ENCODE results near the gene NFKB2. TPM values are rescaled to one million over a fixed set of nuclear protein-coding genes. Genes with fewer than 3 reads are reported as not detected.

The NFKB2 gene
- total RNA-seq, 1 donor from 2014 or later = 6.8 TPM

DNA sequence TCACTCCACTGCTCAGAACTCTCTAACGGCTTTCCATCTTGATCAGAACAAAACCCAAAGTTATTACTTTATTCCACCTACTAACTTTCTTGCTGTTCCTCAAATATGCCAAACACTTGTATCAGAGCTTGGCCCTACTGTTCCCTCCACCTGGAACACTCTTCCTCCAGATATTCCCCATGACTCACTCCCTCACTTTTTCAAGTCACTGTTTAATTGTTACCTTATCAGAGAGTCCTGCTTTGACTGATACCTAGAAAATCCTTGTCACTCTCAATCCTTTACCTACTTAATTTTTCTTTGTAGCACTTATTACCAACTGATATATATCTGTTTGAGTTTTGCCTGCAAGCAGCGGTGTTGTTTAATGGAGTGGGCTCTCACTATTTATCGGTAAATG, 5.6 kb upstream of the NFKB2 start:
- H3K4me3 ChIP-seq (ENCODE audit: low read depth, low read length) = no peak overlapping the region
- FAIRE-seq = no peak
- TF ChIP-seq, protein P1, sequence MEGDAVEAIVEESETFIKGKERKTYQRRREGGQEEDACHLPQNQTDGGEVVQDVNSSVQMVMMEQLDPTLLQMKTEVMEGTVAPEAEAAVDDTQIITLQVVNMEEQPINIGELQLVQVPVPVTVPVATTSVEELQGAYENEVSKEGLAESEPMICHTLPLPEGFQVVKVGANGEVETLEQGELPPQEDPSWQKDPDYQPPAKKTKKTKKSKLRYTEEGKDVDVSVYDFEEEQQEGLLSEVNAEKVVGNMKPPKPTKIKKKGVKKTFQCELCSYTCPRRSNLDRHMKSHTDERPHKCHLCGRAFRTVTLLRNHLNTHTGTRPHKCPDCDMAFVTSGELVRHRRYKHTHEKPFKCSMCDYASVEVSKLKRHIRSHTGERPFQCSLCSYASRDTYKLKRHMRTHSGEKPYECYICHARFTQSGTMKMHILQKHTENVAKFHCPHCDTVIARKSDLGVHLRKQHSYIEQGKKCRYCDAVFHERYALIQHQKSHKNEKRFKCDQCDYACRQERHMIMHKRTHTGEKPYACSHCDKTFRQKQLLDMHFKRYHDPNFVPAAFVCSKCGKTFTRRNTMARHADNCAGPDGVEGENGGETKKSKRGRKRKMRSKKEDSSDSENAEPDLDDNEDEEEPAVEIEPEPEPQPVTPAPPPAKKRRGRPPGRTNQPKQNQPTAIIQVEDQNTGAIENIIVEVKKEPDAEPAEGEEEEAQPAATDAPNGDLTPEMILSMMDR (IDR thresholded peaks at IDR 0.05; ENCODE audit: insufficient read depth, low read length, severe bottlenecking) = no peak
- H3K36me3 ChIP-seq (ENCODE audit: control insufficient read depth, insufficient read depth, low read length) = no peaks in the 10 kb centered on the region
- DNase-seq (ENCODE audit: low read depth) = peak; percentile 41
- no peaks in the 10 kb centered on the region for H3K27me3 ChIP-seq (ENCODE audit: control insufficient read depth, insufficient read depth, low read length)

DNA sequence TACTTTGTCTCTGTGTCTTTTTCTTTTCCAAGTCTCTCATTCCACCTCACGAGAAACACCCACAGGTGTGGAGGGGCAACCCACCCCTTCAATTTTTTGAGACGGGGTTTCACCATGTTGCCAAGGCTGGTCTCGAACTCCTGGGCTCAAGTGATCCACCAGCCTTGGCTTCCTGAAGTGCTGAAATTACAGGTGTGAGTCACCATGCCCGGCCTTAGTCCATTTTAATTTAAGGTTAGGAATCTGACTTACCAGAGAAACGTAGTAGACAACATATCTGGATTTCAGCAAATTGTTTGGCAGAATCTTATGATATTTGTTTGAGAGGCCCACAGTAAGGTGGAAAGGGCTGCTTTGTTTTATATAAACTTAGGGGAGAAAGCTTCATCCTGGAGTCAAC, 3.2 kb upstream of the NFKB2 start:
- Histone ChIP-seq H3K27me3 (ENCODE audit: control insufficient read depth, insufficient read depth, low read length) (no peaks in the 10 kb centered on the region), H3K4me3 (ENCODE audit: low read depth, low read length) (no peak overlapping the region), H3K36me3 (ENCODE audit: control insufficient read depth, insufficient read depth, low read length) (peaks cover under 1% of the 10 kb centered on the region)
- TF ChIP-seq, protein P1 (IDR thresholded peaks at IDR 0.05; ENCODE audit: insufficient read depth, low read length, severe bottlenecking) = no peak
- no peak for DNase-seq (ENCODE audit: low read depth)
- FAIRE-seq = no peak

DNA sequence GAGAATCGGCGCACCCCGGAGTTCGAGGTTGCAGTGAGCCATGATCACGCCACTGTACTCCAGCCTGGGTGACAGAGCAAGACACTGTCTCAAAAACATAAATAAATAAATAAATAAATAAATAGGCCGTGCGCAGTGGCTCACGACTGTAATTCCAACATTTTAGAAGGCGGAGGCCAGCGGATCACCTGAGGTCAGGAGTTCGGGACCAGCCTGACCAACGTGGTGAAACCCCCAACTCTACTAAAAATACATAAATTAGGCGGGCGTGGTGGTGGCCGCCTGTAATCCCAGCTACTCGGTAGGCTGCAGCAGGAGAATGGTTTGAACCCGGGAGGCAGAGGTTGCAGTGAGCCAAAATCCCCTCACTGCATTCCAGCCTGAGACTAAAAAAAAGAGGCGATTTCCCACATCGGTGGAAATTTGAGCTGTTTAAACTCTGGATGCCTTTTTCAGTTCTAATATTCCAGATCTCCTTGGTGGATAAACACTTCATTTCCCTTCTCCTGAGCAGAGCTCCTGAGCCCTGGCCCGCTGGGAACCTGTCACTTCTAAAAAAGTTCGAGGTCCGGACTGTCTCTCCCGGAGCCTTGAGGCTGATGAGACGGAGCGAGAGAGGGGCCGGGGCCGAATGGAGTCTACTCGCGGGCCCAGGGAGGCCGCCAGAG, 2.0 kb upstream of the NFKB2 start:
- H3K27me3 ChIP-seq (ENCODE audit: control insufficient read depth, insufficient read depth, low read length) = no peaks in the 10 kb centered on the region
- H3K4me3 ChIP-seq (ENCODE audit: low read depth, low read length) = peak overlapping the region; percentile 52
- TF ChIP-seq, protein P1 (IDR thresholded peaks at IDR 0.05; ENCODE audit: insufficient read depth, low read length, severe bottlenecking) = no peak
- FAIRE-seq (no peak), DNase-seq (ENCODE audit: low read depth) (no peak)
- H3K36me3 ChIP-seq (ENCODE audit: control insufficient read depth, insufficient read depth, low read length) = peaks cover 9% of the 10 kb centered on the region

DNA sequence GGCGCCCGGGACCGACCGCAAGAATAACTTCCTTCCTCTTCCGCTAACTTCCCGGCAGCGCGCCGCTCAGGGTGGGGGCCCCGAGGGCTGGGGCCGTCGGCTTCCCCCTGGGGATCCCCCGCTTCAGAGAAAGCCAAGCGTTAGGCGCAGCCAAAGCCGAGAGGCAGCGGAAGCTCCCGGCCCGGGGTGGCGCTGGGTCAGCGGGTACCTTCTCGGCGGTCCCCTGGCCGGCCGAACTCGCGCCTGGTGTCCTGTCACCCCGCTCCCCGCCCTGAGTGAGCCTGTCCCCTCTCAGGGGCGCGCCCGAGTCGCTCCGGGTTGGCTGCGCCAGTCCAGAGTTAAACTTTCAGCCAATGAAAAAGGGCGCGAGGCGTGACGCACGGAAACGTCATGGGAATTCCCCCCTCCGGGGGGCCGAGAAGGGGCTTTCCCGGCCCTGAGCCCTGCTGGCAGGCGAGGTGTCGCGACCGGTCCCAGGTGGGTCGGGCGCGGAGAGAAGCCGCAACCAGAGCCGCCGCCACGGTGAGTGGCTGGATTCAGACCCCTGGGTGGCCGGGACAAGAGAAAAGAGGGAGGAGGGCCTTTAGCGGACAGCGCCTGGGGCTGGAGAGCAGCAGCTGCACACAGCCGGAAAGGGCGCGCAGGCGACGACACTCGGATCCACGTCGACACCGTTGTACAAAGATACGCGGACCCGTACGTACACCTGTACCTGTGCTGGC, 1.3 kb upstream of the NFKB2 start:
- H3K36me3 ChIP-seq (ENCODE audit: control insufficient read depth, insufficient read depth, low read length) = peaks cover 9% of the 10 kb centered on the region
- TF ChIP-seq, protein P1 (IDR thresholded peaks at IDR 0.05; ENCODE audit: insufficient read depth, low read length, severe bottlenecking) = peak; percentile 91
- no peaks in the 10 kb centered on the region for H3K27me3 ChIP-seq (ENCODE audit: control insufficient read depth, insufficient read depth, low read length)
- FAIRE-seq (no peak), DNase-seq (ENCODE audit: low read depth) (peak; percentile 84)
- peak overlapping the region; percentile 52 for H3K4me3 ChIP-seq (ENCODE audit: low read depth, low read length)

DNA sequence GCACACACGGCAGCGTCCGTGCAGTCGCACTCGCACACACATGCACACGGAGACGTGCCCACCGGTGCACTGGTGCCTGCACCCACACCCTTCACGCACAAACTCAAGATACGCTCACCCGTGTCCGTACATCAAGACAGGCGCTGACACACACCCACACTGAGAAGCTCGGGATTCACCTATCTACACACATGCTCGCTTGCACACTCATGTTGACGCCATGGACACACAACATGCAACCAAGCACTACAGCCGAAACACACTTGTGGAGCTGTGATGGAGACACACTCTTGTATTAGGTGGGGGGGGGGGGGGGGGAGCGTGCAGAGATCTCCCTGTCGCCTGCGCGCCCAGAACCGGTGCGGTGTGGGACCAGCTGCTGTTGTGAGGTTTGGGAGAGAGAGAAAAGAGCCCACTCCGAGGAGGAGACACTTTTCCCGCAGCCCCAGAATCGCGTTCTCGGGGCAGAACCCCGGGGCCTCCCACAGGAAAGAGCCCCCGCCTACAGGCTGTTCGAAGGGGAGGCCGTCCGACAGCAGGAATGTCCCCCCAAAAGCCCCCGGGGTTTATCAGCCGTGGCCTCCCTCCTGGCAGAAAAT, 605 bp upstream of the NFKB2 start:
- Histone ChIP-seq H3K27me3 (ENCODE audit: control insufficient read depth, insufficient read depth, low read length) (no peaks in the 10 kb centered on the region), H3K4me3 (ENCODE audit: low read depth, low read length) (peak overlapping the region; percentile 52), H3K36me3 (ENCODE audit: control insufficient read depth, insufficient read depth, low read length) (peaks cover 12% of the 10 kb centered on the region)
- peak; percentile 58 for DNase-seq (ENCODE audit: low read depth)
- FAIRE-seq = no peak
- TF ChIP-seq, protein P1 (IDR thresholded peaks at IDR 0.05; ENCODE audit: insufficient read depth, low read length, severe bottlenecking) = no peak

All from bronchial epithelial cell (primary cell).